Hypothalamus (tissue), 51 donors: ENCODE measurements around the gene CFL1.
"Not testable (repeated sequence)": the region's sequence is repeated elsewhere in the genome, so short reads cannot be mapped to it uniquely, and the experiment has no call there.

Source experiments
- DNase-seq, 51 donors: peaks; one replicate each; lab custom pipeline; 2025; lab: John Stamatoyannopoulos, UW

CFL1 gene

DNA sequence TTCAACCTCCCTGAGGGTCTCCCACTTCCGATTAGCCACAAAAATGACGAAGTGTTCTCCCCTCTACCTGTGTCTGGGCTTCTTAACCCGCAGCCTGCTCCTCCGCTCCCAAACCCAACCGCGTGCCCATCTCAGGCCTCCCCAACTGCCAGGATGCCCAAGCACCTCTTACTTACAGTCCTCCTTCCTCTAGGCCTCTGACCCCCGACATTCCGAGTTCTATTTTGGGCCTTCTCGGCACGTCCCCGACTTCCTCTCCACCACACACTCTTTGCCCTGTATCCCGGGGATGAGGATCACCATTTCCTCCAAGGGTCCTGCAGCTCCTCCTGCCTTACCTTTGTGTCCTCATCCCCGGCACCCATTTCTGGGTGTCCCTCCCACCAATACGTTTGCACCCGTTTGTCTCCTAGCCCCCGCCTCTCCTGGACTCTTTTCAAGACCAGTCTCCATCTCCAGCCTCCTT is 1.9 kb upstream of the CFL1 start:
- peak in 13 of 51 donors; percentile 45 to 89 (median 64) for DNase-seq

DNA sequence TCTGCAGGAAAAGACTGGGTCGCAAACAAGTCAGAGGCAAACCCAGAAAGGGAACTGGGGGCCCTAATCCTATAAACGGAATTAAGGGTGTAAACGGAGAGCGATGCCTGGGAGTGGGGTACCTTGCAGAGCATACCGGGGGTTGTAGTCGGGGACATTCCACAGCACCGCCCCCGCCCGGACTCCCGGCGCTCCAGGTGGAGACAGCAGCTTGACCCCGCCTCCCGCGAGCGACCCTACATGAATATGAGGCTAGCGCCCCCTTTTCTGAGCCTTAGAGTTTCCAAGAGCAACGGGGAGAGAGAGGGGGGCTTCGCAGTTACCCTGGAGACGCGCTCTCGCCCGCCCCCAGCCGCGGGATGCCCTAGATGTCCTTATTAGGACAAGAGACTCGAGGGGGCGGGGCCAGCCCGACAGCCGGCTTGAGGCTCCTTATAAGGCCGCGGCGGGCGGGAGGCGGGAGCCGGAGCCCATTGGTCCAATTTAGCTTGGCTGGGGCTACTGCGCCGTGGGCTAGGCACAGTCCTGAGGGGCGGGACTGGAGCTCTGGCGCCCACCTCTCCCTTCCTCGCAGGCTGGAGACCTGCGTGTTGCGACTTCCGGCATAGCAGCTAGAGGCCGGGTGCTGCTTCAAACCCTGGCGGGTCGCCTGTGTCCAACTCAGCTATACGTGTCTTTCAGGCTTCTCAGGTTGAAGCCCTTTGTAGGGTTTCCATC is 1.3 kb upstream of the CFL1 start:
- DNase-seq, result peak; percentile 46 to 99 (median 94)

- peak in 1 of 51 donors; percentile 57 for DNase-seq
Observed at GRCh38 chr11:65858681-65859087, 704 bp upstream of the CFL1 start.

- DNase-seq, result peak in 21 of 51 donors; percentile 50 to 77 (median 63)
Observed at GRCh38 chr11:65857500-65857852, 504 bp downstream of the CFL1 start.

GRCh38 chr11:65856689-65857499 is 1.1 kb downstream of the CFL1 start:
- DNase-seq, result peak in 50 of 51 donors; percentile 19 to 88 (median 74)

DNA sequence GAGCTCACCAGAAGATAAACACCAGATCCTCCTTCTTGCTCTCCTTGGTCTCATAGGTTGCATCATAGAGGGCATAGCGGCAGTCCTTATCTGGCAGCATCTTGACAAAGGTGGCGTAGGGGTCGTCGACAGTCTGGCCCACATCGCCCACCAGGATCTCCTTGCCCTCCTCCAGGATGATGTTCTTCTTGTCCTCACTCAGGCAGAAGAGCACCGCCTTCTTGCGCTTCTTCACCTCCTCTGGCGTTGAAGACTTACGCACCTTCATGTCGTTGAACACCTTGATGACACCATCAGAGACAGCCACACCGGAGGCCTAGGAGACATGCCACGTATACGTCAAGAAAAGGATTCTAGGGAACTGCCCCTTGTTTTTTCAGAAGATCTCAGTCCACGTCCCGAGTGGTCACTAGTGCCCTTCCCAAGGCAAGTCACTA is 2.0 kb downstream of the CFL1 start:
- DNase-seq, result no peak

DNA sequence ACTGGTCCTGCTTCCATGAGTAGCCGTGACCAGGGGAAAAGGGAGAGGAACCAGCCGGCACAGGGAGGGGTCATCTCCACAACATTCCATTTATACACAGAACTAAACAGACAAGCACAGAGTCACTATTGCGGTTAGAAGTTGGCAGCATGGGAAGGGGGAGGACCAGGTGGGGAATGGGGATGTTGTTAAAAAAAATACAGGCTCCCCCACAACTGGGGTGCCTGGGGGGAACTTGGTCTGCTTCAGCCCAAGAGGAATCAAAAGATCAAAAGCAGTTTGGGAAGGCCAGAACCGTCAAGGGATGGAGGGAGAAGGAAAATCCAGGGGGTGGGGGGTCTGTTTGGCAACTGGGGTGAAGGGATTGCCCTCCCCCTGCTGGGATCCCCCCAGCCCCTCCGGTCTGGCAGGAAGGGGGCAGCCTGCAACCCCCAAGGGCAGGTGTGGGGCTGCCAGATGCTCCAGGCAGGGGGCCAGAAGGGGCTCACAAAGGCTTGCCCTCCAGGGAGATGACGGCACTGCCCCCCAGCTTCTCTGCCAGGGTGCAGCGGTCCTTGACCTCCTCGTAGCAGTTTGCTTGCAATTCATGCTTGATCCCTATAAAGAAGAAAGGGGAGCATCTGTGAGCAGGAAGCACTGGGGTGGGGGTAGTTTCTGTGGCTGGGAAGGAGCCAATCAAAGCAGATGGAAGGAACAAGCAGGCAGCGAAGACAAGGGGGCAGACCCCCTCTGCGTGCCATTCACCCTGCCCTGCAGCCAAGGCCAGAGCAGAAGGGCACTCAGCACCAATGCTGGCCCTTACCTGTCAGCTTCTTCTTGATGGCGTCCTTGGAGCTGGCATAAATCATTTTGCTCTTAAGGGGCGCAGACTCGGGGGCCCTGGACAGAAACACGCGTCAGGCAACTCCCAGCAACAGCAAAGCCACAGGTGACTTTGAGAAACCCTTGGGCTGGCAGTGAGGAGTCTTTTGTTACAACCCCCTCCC is 2.8 kb downstream of the CFL1 start:
- no peak for DNase-seq

- DNase-seq, result no peak
Observed at GRCh38 chr11:65854161-65854592, 3.8 kb downstream of the CFL1 start.

GRCh38 chr11:65853246-65853979 is 4.6 kb downstream of the CFL1 start:
- DNase-seq, result no peak

- DNase-seq, result no peak
Observed at GRCh38 chr11:65852508-65853245, 5.3 kb downstream of the CFL1 start.

DNA sequence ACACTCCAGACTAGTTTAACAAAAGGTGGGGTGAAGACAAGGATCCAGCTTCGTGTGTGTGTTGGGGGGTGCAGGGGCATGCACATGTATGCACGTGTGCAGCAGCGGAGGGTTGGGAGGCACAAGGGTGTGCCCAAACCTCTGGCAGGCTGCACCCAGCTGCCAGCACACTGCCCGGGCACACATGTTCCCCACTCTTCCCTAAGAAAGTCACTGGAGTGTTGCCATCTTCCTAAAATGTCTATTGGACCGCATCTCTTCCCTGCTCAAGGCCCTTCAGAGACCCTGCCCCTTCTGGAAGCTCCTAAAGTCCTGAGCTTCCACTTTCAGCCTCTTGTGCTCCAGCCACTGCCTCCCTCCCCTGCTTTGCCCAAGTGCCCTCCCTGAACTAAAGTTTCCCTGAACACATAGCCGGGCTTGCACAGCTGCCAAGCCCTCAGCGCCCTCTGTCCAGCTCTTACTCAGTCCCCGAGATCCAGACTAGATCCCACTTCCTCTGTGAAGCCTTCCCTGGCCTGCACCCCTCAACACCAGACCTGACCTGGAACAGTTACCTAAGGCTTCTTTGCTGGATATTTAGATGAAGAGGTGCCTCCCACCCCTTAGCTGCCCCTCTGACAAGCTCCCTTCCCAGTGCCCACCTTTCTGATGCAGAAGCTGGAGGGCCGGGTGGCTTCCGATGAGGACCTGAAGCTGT is 6.0 kb downstream of the CFL1 start:
- DNase-seq, result no peak

DNA sequence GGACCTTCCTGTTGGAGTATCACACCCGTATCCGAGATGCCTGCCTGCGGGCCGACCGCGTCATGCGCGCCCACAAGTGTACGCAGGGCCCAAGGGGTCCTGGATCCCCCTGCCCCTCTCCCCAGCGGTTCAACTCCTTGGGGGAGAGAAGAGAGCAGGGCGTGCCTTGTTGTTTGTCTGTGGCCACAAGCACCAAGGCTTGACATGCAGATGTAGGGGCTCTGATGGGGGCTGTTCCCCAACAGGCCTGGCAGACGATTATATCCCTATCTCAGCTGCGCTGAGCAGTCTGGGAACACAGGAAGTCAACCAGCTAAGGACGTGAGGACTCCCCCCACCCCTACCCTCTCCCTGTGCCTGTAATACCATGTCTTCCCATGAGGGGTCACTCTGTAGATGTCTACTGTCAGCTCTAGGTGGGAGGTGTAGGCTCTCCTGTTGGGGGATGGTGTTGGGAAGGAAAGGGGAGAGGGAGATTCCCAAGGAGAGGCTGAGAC is 6.8 kb downstream of the CFL1 start:
- no peak for DNase-seq

DNA sequence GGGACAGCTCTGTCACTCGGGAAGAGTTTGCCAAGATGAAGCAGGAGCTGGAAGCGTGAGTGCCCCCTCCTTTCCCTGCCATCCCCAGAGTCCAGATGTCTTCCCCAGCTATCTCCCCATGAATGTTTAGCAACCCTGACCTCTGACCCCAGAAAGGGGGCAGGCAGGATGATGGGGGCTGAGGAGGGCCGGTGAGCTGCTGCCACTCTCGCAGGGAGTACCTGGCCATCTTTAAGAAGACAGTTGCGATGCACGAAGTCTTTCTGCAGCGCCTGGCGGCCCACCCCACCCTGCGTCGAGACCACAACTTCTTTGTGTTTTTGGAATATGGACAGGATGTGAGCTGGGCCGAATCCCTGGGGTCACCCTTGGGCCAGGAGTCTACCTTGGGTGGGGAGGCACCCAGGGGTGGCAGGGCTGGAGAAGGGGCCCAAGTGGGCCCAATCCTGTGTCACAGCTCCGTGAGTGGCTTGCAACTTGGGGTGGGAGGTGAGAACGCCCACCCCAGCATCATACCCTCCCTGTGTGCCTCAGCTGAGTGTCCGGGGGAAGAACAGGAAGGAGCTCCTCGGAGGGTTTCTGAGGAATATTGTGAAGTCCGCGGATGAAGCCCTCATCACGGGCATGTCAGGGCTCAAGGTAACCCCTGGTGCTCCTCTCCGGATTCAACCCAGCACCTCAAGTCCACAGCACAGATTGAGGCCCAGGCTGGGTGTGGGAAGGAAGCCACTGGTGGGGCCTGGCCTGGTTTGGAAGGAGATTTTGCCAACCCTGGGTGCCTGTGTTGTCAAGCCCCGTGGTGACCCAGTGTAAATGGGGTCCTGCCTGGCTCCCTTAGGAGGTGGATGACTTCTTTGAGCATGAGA is 7.5 kb downstream of the CFL1 start:
- DNase-seq, result no peak

GRCh38 chr11:65849771-65850216 is 8.2 kb downstream of the CFL1 start:
- no peak for DNase-seq

- DNase-seq, result no peak
Observed at GRCh38 chr11:65849366-65849765, 8.6 kb downstream of the CFL1 start.

GRCh38 chr11:65848693-65849092 is 9.3 kb downstream of the CFL1 start:
- DNase-seq, result not testable (repeated sequence)

DNA sequence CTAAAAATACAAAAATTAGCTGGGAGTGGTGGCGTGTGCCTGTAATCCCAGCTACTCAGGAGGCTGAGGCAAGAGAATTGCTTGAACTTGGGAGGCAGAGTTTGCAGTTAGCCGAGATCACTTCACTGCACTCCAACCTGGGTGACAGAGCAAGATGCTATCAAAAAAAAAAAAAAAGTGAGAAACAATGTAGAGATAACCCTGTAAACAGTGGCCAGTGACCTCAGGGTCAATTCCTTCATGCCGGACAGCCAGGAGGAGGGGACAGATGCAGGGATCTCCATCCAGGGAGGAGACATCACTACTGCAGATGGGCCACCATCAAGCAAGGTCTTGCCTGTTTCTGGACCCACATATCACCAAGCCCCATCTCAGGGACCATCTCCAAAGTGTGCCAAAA is 10.2 kb downstream of the CFL1 start:
- no peak for DNase-seq
